AG10803 (cell line): ENCODE data around the gene RBMS1.

Experiments used
- DNase-seq: peaks from one replicate; pipeline ENCODE4 v3.0.0; 2010; ENCODE audit warnings: low read depth
- H3K4me3 ChIP-seq: 2 replicates; pipeline ENCODE4 v1.5.1; 2011; ENCODE audit warnings: mild to moderate bottlenecking, low read length, control low read depth
- TF ChIP-seq, protein P1 (sequence below): conservative IDR thresholded peaks from 2 replicates; pipeline ENCODE4 v1.5.1; 2011; ENCODE audit warnings: mild to moderate bottlenecking, low read length, control low read depth, inconsistent platforms

RBMS1 gene

GRCh38 chr2:160336635-160337034 lies 157.0 kb downstream of the RBMS1 start:
- TF ChIP-seq, protein P1, sequence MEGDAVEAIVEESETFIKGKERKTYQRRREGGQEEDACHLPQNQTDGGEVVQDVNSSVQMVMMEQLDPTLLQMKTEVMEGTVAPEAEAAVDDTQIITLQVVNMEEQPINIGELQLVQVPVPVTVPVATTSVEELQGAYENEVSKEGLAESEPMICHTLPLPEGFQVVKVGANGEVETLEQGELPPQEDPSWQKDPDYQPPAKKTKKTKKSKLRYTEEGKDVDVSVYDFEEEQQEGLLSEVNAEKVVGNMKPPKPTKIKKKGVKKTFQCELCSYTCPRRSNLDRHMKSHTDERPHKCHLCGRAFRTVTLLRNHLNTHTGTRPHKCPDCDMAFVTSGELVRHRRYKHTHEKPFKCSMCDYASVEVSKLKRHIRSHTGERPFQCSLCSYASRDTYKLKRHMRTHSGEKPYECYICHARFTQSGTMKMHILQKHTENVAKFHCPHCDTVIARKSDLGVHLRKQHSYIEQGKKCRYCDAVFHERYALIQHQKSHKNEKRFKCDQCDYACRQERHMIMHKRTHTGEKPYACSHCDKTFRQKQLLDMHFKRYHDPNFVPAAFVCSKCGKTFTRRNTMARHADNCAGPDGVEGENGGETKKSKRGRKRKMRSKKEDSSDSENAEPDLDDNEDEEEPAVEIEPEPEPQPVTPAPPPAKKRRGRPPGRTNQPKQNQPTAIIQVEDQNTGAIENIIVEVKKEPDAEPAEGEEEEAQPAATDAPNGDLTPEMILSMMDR = no peak
- no peak overlapping the region for H3K4me3 ChIP-seq
- DNase-seq = no peak

DNA sequence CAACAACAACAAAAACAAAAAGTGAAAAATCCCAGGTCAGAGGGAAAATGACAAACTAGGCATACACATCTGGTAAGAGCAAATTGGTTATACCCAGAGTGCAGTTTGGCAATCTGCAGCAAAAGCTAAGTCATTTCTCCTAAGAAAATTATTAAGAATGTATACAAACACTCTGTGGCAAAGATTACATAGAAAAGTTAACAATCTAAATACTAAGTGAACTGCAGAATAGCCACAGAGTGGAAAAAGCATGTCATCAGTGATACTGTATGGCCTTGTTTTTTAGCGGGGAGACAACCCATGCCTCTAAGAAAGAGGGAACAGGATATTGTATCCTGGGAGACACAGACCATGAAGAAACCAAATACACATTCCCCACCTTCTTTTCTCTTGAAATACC lies 157.5 kb downstream of the RBMS1 start:
- TF ChIP-seq, protein P1 = no peak
- peak; percentile 34 for DNase-seq
- H3K4me3 ChIP-seq = no peak overlapping the region

- TF ChIP-seq, protein P1 = no peak
- DNase-seq = no peak
- H3K4me3 ChIP-seq = no peak overlapping the region
Observed at GRCh38 chr2:160335441-160335840, 158.2 kb downstream of the RBMS1 start.

GRCh38 chr2:160334028-160334741 lies 159.4 kb downstream of the RBMS1 start:
- H3K4me3 ChIP-seq = no peak overlapping the region
- DNase-seq = peak; percentile 55
- TF ChIP-seq, protein P1 = no peak

DNA sequence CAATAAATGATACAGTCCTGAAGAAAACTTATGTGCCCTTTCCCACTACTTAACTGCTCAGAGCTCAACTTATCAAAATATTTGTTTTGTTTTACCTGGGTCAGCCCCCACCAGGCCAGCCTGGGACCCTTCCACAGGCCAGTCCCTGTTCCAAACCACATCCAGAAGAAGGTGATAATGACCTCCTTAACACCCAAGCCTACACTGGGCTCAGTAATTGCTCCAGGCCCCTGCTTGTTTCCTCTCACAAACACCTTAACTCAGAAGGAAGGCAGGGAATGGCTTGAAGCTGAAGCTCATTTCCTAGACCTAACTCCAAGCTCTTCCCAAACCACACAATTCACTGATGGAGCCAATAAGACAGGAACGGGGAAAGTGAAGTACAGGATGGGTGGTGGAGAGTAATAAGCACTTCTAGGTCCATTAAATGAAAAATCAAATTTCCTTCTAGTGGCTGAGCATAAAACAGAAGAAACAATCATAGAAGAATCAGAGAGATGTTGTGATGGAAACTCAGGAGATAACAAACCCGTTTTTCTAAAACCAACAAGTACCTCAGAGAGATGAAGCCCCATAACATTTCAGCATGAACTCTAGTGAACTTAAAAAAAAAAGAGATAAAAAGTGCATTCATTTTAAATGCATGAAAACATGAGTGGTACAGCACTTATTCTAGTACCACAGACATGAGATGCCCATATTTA lies 160.1 kb downstream of the RBMS1 start:
- TF ChIP-seq, protein P1 = no peak
- no peak overlapping the region for H3K4me3 ChIP-seq

GRCh38 chr2:160332318-160332717 lies 161.3 kb downstream of the RBMS1 start:
- TF ChIP-seq, protein P1 = no peak
- no peak overlapping the region for H3K4me3 ChIP-seq
- no peak for DNase-seq

More for the DNA sequence above, 160.1 kb downstream of the RBMS1 start:
- DNase-seq = no peak
